NCI-H128 (cell line): ENCODE results near the gene CRIP2.

ENCODE experiments used
- DNase-seq: peaks from one replicate; lab custom pipeline; 2025; ENCODE audit not compliant: unreplicated experiment; lab: John Stamatoyannopoulos, UW

CRIP2 gene

DNA sequence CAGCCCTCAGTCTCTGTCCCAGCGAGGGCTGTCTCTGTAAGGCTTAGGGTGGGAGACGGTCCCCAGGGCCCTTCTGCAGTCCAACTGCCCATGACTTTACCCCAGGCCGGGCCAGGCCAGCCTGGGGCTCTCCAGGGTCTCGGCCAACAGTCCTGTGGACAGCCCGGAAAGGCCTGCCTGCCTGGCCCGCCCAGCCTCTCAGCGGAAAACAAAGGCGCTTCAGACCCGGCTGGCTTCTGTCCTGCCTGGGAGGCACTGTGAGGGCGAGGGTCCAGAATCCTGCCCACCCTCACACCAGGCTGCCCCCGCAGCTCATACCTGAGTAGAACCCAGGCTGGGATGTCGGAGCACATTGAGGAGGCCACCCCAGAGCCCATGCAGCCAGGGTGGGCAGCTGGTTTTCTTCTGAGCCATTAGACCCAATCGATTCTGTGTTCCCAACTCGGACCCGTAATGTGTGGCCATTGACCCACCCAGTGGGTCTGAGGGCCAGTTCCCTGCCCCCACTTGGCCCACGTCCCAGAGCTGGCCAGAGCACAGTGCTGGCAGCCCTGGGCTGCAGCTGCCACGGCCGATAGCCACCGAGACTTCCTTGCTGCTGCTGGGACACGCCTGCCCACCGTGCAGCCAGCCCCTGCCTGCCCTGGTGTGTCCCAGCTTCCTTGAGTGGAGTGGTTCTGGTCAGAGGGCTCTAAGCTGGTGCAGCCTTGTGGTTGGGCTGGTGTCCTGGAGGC, 1.6 kb downstream of the CRIP2 start:
- DNase-seq: no peak

- no peak for DNase-seq
These were observed 2.4 kb downstream of the CRIP2 start for GRCh38 chr14:105476831-105477659.

DNA sequence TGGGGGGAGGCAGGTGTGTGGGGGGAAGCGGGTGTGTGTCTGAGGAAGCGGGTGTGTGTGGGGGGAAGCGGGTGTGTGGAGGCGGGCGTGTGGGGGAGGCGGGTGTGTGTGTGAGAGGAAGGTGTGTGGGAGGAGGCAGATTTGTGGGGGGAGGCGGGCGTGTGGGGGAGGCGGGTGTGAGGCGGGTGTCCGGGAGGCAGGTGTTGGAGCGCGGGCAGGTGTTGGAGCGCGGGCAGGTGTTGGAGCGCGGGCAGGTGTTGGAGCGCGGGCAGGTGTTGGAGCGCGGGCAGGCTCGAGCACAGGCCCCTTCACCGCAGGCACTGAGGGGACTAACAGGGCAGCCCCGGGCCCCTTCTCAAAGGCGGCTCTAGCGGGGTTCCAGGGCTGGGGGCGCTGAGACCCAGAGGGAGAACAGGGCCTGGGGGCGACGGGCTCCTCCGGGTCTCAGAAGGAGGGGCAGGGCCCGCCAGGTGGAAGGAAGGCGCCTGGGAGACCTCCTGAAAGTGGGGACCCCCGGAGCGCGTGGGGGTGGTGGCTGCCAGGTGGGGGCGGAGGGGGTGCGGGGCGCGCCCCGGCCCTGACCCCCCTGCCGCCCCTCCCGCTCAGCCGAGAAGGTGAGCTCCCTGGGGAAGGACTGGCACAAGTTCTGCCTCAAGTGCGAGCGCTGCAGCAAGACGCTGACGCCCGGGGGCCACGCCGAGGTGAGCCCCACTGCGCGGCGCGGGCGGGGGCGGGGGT, 3.2 kb downstream of the CRIP2 start:
- no peak for DNase-seq

DNA sequence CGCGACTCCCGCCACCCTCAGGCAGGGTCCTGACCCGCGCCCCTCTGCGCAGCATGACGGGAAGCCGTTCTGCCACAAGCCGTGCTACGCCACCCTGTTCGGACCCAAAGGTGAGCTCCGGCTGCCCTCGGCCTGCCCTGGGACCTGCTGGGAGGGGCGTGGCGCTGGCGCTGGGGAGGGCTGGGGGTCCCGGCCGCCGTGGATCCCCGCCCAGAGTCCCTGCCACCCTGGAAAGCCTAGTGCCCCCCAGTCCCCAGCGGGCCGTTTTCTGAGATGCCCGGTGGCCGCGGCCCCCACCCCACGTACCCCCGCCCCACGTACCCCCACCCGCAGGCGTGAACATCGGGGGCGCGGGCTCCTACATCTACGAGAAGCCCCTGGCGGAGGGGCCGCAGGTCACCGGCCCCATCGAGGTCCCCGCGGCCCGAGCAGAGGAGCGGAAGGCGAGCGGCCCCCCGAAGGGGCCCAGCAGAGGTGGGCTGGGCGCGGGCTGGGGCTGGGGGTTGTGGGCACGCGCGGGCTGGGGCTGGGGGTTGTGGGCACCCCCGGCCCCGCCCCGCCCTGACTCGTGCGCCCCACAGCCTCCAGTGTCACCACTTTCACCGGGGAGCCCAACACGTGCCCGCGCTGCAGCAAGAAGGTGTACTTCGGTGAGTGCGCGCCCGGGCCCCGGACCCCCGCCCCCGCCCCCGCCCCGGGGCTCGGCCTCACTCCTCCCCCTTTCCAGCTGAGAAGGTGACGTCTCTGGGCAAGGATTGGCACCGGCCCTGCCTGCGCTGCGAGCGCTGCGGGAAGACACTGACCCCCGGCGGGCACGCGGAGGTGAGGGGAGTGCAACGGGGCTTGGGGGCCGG, 4.0 kb downstream of the CRIP2 start:
- no peak for DNase-seq

GRCh38 chr14:105479431-105480158, 5.0 kb downstream of the CRIP2 start:
- DNase-seq: no peak

DNA sequence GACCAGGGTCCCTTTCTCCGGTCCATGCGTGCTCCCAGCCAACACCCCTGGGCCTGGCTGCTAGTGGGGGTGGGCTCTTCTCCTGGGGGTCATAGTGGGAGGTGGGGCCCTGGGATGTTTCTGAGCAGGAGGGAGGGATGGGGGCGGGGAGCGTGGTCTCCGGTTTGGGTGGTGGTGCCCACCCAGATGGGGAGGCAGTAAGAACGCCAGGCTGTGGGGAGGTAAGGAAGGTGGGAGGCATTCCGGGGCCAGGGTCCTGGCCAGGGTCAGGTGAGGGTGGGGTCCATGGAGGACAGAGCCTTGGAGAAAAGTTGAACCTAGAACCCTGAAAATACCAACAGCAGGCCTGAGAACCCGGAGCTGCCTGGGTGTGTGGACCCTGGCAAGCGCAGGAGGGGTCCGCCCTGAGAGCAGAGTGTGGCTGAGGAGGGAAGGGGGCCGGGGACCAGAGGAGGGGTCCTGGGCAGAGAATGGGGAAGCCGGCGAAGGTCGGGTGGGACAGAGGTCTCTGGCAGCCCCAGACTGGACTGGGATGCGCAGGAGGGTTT, 5.7 kb downstream of the CRIP2 start:
- DNase-seq: no peak

GRCh38 chr14:105480807-105481801, 6.5 kb downstream of the CRIP2 start:
- DNase-seq: peak; percentile 86

DNA sequence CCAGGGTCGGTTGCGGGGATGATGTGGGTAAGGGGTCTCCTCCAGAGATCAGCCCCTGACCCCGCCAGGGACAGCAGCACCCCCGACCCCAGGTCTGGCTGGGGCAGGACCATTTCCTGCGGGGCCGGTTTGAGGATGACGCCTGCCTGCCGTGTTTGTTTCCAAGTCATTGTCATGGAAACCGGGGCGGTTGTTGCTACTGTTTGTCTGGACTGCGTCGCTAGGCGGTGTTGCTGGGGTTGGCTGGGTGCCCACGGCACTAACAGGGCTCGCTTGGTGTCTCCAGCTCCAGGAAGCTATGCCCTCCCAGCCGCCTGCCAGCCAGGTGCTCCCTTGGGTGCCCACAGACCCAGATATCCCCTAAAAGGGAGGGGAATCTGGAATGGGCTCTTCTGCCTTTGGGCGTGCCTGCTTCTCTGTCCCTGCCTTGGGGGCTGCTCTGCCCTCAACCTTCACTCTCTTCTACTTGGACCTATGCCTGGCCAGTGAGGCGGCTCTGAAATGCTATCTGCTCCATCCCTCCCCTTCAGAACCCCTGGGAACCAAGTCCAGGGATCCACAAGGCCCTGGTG, 7.4 kb downstream of the CRIP2 start:
- DNase-seq: peak; percentile 85

DNA sequence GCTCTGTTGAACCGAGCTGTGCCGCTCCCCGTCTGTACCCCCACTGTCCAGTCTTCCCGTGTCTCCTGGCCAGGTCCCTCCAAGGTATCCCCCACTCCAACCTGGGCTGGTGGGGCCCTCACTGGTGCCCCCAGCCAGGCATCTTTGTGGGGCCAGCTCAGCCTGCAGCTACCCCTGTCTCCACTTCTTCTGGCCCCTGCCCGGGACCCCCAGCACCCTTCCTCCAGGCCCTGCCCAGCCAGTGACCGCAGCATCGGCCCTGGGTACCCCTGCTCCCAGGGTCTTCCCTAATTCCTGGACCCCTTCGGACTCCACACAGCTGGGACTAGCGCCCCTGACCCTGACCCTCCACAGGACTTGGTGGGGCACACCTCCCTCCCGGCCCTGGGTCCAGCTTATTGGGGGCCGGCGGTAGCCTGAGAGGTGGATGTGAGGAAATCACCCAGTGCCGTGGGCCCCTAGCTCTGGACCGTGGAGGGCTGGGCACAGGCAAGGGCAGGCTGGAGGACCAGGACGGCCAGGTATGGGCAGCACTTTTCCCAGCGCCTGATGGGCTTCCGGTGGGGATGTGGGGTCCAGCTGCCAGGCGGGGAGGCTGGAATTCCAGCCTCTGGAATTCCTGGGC, 8.0 kb downstream of the CRIP2 start:
- DNase-seq: no peak

GRCh38 chr14:105483300-105484068, 8.9 kb downstream of the CRIP2 start:
- no peak for DNase-seq

DNA sequence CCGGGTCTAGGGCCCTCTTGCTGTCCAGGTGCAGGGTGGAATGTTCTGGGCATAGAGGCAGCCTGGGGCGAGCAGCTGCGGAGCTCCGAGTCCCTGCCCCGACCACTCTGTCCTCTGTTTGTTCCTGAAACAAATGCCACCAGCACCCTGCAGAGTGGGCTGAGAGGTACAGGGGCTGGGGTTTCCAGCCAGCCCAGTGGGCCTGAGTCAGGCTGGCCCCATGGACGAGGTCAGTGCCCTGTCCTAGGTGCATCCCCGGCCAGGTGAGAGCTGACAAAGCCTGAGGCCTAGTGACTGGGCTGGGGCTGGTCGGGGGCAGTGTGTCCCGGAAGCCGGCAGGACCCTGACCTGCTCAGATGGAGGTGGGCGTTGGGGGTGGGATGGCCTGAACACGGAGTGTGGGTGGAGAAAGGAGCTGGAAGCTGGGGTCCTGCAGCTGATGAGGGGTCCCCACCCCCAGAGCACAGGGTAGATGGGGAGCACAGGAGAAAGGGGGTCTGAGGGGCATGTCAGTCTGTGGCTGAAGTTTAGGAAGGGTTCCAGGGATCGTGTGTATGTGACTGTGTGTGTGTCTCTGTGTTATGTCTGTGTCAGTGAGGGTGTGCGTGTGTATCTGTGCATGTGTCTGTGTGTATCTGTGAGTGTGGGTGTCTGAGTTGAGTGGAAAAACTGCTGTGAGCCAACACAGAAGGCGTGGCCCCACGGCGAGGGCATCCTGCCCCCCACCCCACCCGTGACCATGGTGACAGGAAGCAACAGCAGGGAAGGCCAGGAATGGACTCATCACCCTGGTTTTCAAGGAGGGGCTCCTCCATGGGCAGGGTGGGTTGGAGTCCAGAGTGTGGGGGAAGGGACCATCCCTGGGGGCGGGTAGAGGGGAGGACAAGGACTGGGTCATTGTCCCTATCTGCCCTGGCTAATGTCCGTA, 9.7 kb downstream of the CRIP2 start:
- DNase-seq: no peak

GRCh38 chr14:105484997-105485393, 10.4 kb downstream of the CRIP2 start:
- no peak for DNase-seq

DNA sequence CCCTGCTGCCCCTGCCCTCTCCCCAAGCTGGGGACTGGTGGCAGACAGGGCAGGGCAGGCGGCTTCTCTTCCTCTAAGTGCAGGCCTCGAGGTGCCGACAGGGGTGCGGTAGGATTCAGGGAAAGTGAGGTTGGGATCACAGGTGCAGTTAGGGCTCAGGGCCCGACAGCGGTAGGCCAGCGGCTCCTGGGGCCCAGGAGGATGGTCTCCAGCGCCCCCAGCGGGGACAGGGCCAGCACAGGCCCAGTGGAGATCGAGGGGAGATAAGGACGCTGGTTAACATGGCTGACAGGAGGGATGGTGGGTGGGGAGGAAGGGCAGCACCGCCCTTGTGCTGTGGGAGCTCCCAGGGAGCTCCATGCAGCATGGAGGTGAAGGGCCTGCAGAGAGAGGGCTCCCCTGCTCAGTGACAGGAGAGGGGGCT, 11.1 kb downstream of the CRIP2 start:
- no peak for DNase-seq

DNA sequence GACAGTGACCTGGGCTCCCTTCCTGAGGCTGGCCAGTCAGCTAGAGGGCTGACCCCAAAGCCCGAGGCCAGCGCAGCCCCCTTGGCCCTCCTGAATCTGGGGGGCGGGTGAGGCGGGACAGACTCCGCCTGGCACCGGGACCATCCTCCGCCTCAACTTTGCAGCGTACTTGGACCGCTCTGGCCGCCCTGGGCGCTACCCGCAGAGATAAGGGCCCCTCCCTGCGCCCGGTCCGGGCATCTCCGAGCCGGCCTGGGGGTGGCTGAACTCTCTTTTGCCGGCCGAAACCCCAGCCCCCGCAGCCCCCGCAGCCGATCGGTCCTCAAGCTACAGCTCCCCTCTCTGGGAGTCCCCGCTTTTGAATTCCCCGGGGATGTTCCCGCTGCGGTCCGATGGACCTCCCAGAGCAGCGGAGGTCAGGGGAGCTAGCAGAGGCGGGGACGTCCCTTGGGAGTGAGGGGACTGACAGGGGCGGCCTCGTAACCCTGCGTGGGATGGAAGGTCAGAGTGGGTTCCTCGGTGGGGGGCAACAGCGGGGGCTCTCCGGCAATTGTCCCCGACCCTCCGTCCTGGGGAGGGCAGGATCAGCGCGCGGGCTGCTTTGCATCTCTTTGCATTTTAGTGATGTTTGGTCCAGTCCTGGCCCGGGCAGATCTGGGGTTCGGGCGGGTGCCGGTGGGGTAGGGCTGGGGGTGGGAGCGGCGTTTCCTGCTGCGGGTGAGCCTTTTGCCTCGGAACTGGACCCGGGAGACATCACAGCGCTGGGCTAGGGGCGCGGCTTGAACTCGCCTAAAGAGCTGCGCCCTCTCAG, 11.7 kb downstream of the CRIP2 start, which contains the start of gene CRIP1:
TSS of gene CRIP1 (plus strand) at position 724 of the 811 bp plus-strand sequence. CDS start 374 bp downstream, outside the sequence.
- DNase-seq: no peak

DNA sequence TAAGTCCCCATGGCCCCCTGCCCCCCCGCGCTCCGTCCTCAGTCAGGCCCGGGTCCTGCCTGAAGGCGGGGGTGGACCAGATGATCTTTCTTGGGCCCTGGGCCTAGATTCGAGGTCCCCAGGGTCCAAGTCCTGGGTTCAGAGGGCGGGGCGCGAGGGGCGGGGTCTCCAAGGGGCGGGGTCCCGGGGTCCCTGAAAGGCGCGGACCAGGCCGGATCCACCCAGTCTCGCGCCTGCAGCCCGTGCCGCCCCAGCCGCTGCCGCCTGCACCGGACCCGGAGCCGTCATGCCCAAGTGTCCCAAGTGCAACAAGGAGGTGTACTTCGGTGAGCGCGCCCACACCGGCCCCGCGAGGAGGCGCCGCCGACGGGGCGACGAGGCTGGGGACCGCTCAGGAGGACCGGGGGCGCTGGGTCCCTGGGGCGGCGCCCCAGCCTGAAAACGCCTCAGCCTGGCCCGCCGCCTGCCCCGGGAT, 12.4 kb downstream of the CRIP2 start:
- DNase-seq: no peak
